ENCODE results near the gene C1orf74. TPM values are rescaled to one million over a fixed set of nuclear protein-coding genes. Genes with fewer than 3 reads are reported as not detected.

Gene C1orf74
- total and polyA plus RNA-seq, 4 donors: 0.82 to 1.8 (median 1.1) TPM

- TF ChIP-seq CTCF (IDR thresholded peaks at IDR 0.05; ENCODE audit: low read depth, low read length, missing input control): no peak
Observed at GRCh38 chr1:209759829-209760359, 24.5 kb downstream of the C1orf74 start (continued).

GRCh38 chr1:209758400-209758799, 26.0 kb downstream of the C1orf74 start:
- Histone ChIP-seq H3K4me3 (ENCODE audit: low read depth in 1 of 3, low read length in 3 of 3) (no peak overlapping the region), H3K4me1 (ENCODE audit: control insufficient read depth in 4 of 4, insufficient read depth in 4 of 4, low read length in 3 of 4) (no peaks in the 10 kb centered on the region), H3K9me3 (ENCODE audit: control insufficient read depth in 4 of 4, low read length in 3 of 4) (no peaks in the 10 kb centered on the region), H3K9ac (ENCODE audit: low read depth in 1 of 2, low read length in 2 of 2) (no peak overlapping the region), H3K27me3 (ENCODE audit: control insufficient read depth in 4 of 4, insufficient read depth in 4 of 4, low read length in 3 of 4) (no peaks in the 10 kb centered on the region), H3K36me3 (ENCODE audit: control insufficient read depth in 4 of 4, insufficient read depth in 3 of 4, low read depth in 1 of 4, low read length in 3 of 4) (no peaks in the 10 kb centered on the region), H3K27ac (ENCODE audit: low read depth in 1 of 2, low read length in 2 of 2) (no peak overlapping the region)
- no peak for DNase-seq (ENCODE audit: low spot score)
- TF ChIP-seq GABPA (IDR thresholded peaks at IDR 0.05 in 1 of 2, conservative IDR thresholded peaks at IDR 0.05 in 1 of 2) (no peak), YY1 (IDR thresholded peaks at IDR 0.05) (no peak), ZBTB33 (IDR thresholded peaks at IDR 0.05) (no peak), TAF1 (conservative IDR thresholded peaks at IDR 0.05) (no peak), FOXA1 (IDR thresholded peaks at IDR 0.05) (no peak), EGR1 (IDR thresholded peaks at IDR 0.05; ENCODE audit: low read depth in 2 of 2) (no peak), CTCF (IDR thresholded peaks at IDR 0.05; ENCODE audit: low read depth, low read length, missing input control) (no peak)
- WGBS: 73% methylated on average over 3 of the region's 3 CpGs

- H3K9me3 ChIP-seq (ENCODE audit: control insufficient read depth in 4 of 4, low read length in 3 of 4): no peaks in the 10 kb centered on the region
- TF ChIP-seq TAF1 (conservative IDR thresholded peaks at IDR 0.05): no peak
- no peak for TF ChIP-seq RAD21 (IDR thresholded peaks at IDR 0.05)
- no peak for TF ChIP-seq HNF4A (conservative IDR thresholded peaks at IDR 0.05)
- TF ChIP-seq GABPA (IDR thresholded peaks at IDR 0.05 in 1 of 2, conservative IDR thresholded peaks at IDR 0.05 in 1 of 2): no peak
- TF ChIP-seq NR2F2 (IDR thresholded peaks at IDR 0.05): no peak
- TF ChIP-seq FOXA1 (IDR thresholded peaks at IDR 0.05): no peak
- TF ChIP-seq HNF4G (IDR thresholded peaks at IDR 0.05): no peak
- TF ChIP-seq SP1 (IDR thresholded peaks at IDR 0.05): no peak
- no peak for TF ChIP-seq EGR1 (IDR thresholded peaks at IDR 0.05; ENCODE audit: low read depth in 2 of 2)
- TF ChIP-seq FOXA2 (IDR thresholded peaks at IDR 0.05): no peak
- TF ChIP-seq CTCF (IDR thresholded peaks at IDR 0.05; ENCODE audit: low read depth, low read length, missing input control): no peak
- no peak for TF ChIP-seq YY1 (IDR thresholded peaks at IDR 0.05)
- TF ChIP-seq ATF3 (IDR thresholded peaks at IDR 0.05): no peak
- peak overlapping the region in 2 of 3 donors; percentile 4 to 38 for H3K4me3 ChIP-seq (ENCODE audit: low read depth in 1 of 3, low read length in 3 of 3)
- H3K4me1 ChIP-seq (ENCODE audit: control insufficient read depth in 4 of 4, insufficient read depth in 4 of 4, low read length in 3 of 4): no peaks in the 10 kb centered on the region
- H3K27me3 ChIP-seq (ENCODE audit: control insufficient read depth in 4 of 4, insufficient read depth in 4 of 4, low read length in 3 of 4): no peaks in the 10 kb centered on the region
- peak overlapping the region; percentile 43 to 81 for H3K27ac ChIP-seq (ENCODE audit: low read depth in 1 of 2, low read length in 2 of 2)
- H3K36me3 ChIP-seq (ENCODE audit: control insufficient read depth in 4 of 4, insufficient read depth in 3 of 4, low read depth in 1 of 4, low read length in 3 of 4): no peaks in the 10 kb centered on the region
- DNase-seq (ENCODE audit: low spot score): no peak
- 77% methylated on average over 5 of the region's 5 CpGs for WGBS
- no peak overlapping the region for H3K9ac ChIP-seq (ENCODE audit: low read depth in 1 of 2, low read length in 2 of 2)
Observed at GRCh38 chr1:209756615-209757445, 27.5 kb downstream of the C1orf74 start.
